ENCODE measurements around the gene PSD2.

GRCh38 chr5:139847790-139848507 is 52.3 kb downstream of the PSD2 start:
- no peak for TF ChIP-seq CTCF (IDR thresholded peaks at IDR 0.05; ENCODE audit: insufficient read depth, low read depth, low read length)
- no peak for TF ChIP-seq EZH2 (IDR thresholded peaks at IDR 0.05; ENCODE audit: insufficient read depth, low read length)

All from astrocyte (in vitro differentiated cells and primary cell).